ENCODE results near the gene SENP1.

Gene SENP1

GRCh38 chr12:48123169-48123568 is 17.3 kb upstream of the SENP1 start:
- no peak overlapping the region for H3K4me3 ChIP-seq (ENCODE audit: low read depth, low read length)
- DNase-seq (ENCODE audit: low read depth), result no peak
- TF ChIP-seq, protein P1, sequence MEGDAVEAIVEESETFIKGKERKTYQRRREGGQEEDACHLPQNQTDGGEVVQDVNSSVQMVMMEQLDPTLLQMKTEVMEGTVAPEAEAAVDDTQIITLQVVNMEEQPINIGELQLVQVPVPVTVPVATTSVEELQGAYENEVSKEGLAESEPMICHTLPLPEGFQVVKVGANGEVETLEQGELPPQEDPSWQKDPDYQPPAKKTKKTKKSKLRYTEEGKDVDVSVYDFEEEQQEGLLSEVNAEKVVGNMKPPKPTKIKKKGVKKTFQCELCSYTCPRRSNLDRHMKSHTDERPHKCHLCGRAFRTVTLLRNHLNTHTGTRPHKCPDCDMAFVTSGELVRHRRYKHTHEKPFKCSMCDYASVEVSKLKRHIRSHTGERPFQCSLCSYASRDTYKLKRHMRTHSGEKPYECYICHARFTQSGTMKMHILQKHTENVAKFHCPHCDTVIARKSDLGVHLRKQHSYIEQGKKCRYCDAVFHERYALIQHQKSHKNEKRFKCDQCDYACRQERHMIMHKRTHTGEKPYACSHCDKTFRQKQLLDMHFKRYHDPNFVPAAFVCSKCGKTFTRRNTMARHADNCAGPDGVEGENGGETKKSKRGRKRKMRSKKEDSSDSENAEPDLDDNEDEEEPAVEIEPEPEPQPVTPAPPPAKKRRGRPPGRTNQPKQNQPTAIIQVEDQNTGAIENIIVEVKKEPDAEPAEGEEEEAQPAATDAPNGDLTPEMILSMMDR (IDR thresholded peaks at IDR 0.05; ENCODE audit: control insufficient read depth, extremely low read depth, insufficient read depth), result no peak

DNA sequence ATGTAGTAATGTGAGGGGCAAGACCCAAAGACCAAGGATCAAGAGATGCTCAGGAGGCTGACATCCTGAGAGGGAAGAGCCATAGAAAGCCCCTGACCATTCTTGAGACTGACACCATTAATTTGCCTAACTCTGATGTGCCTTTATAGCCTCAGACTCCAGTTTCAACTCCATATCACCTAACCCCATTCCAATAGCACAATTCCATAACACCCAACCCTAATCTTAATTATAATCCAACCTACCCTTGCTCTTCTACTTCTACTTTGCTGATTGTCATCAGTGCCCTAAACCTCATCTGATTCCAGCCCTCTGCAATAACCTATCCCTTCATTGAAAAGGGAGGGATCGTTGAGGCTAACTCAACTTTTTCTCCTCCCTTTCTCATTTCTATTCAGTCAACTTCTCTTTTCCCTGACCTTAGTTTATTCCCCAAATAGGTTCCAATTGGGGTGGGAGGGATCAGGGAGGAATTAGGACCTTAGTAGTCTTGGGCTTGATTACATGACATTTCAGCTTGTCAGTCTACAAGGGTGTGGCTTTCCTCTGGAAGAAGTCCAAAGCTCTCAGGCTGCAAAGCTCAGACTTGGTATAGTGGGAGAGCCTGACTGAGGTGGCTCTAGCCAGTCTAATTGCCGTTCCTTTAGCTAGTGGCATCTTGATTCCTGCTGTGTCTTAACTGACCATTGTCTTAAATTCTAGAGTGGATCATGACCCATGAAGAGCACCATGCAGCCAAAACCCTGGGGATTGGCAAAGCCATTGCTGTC is 16.4 kb upstream of the SENP1 start:
- TF ChIP-seq, protein P1 (IDR thresholded peaks at IDR 0.05; ENCODE audit: control insufficient read depth, extremely low read depth, insufficient read depth), result no peak
- H3K4me3 ChIP-seq (ENCODE audit: low read depth, low read length), result no peak overlapping the region
- DNase-seq (ENCODE audit: low read depth), result no peak

- DNase-seq (ENCODE audit: low read depth), result no peak
- no peak overlapping the region for H3K4me3 ChIP-seq (ENCODE audit: low read depth, low read length)
- TF ChIP-seq, protein P1 (IDR thresholded peaks at IDR 0.05; ENCODE audit: control insufficient read depth, extremely low read depth, insufficient read depth), result no peak
Observed at GRCh38 chr12:48121522-48121921, 15.6 kb upstream of the SENP1 start.

GRCh38 chr12:48119834-48120195 is 13.9 kb upstream of the SENP1 start:
- H3K4me3 ChIP-seq (ENCODE audit: low read depth, low read length), result peak overlapping the region; percentile 79
- DNase-seq (ENCODE audit: low read depth), result no peak
- TF ChIP-seq, protein P1 (IDR thresholded peaks at IDR 0.05; ENCODE audit: control insufficient read depth, extremely low read depth, insufficient read depth), result no peak

DNA sequence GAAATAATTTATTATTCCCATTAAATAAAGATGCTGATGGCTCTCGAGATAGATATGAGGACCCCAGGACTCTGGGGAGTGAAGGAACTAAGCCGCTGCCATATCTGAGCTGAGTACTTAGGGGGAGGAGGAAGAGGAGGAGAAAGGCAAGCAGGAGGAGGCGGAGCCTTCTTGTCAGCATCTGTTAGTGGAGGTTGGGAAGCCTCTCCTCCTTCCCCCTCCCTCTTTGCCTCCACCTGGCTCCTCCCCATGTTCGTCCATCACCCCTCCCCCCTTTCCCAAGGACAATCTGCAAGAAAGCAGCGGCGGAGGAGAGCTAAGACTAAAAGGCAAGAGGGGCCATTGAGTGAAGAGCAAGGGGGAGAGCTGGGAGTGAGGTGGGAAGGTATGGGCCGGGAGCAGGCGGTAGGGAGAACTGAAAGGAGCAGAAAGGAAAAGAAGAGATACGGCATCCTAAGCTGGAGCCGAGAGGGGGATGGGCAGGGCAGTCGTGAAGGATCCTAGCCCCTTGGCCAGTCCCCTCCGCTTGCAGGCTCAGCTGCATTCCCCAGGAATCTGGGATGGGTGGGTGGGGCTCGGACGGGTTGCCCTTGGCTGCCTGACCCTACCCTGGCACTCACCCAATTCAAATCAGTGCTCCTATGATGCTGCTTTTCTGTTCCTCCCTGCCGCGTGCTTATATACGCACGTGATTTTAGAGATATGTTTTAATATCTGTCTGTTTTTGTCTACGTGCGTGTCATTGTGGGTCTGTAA is 13.4 kb upstream of the SENP1 start, which contains the start of gene PFKM:
Gene PFKM, plus strand, starts transcription at position 287 of the 756 bp plus-strand sequence. CDS start 3,411 bp downstream, outside the sequence.
- H3K4me3 ChIP-seq (ENCODE audit: low read depth, low read length), result peak within 1 kb of the TSS; percentile 79
- TF ChIP-seq, protein P1 (IDR thresholded peaks at IDR 0.05; ENCODE audit: control insufficient read depth, extremely low read depth, insufficient read depth), result no peak
- peak; percentile 90 for DNase-seq (ENCODE audit: low read depth)

GRCh38 chr12:48118284-48118871 is 12.5 kb upstream of the SENP1 start:
- no peak for DNase-seq (ENCODE audit: low read depth)
- peak overlapping the region; percentile 79 for H3K4me3 ChIP-seq (ENCODE audit: low read depth, low read length)

More at GRCh38 chr12:48118284-48118871, 12.5 kb upstream of the SENP1 start:
- TF ChIP-seq, protein P1 (IDR thresholded peaks at IDR 0.05; ENCODE audit: control insufficient read depth, extremely low read depth, insufficient read depth), result no peak
